ENCODE results near the gene OXTR.

DNA sequence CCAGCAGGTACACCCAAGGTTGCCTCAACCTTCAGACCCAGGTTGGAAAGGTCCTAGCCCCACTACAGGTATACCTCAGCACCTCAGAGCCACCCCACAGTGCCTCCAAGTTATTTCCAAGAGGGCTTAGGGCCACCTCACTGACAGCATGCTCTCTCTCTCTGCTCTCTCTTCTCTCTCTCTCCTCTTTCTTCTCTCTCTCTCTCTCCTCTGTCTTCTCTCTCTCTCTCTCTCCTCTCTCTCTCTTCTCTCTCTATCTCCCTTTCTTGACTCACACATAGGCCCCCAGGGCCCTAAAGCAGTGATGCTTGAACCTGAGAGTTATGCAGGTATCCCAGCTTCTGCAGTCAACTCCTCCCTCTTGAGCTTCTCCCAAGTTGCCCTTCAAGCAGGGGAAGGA lies 31.6 kb downstream of the OXTR start:
- TF ChIP-seq, protein P1, sequence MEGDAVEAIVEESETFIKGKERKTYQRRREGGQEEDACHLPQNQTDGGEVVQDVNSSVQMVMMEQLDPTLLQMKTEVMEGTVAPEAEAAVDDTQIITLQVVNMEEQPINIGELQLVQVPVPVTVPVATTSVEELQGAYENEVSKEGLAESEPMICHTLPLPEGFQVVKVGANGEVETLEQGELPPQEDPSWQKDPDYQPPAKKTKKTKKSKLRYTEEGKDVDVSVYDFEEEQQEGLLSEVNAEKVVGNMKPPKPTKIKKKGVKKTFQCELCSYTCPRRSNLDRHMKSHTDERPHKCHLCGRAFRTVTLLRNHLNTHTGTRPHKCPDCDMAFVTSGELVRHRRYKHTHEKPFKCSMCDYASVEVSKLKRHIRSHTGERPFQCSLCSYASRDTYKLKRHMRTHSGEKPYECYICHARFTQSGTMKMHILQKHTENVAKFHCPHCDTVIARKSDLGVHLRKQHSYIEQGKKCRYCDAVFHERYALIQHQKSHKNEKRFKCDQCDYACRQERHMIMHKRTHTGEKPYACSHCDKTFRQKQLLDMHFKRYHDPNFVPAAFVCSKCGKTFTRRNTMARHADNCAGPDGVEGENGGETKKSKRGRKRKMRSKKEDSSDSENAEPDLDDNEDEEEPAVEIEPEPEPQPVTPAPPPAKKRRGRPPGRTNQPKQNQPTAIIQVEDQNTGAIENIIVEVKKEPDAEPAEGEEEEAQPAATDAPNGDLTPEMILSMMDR (conservative IDR thresholded peaks at IDR 0.05; ENCODE audit: low read depth, low read length) = no peak
- no peak for TF ChIP-seq EZH2 (IDR thresholded peaks at IDR 0.05; ENCODE audit: low read length, unreplicated experiment)

Data from PC-3 (cell line).